IPS-18a (cell line): ENCODE results near the gene RITA1.
A peak's percentile ranks its signal among the peaks of the same experiment; 100 is the strongest.
"Not testable (repeated sequence)": the region's sequence is repeated elsewhere in the genome, so short reads cannot be mapped to it uniquely, and the experiment has no call there.

ENCODE experiments used
- H3K27ac ChIP-seq: one replicate; pipeline ENCODE4 v1.5.1; 2013; ENCODE audit warnings: low read length
- H3K27me3 ChIP-seq: one replicate; pipeline ENCODE4 v1.6.1; 2013; ENCODE audit warnings: mild to moderate bottlenecking, low read length; ENCODE audit not compliant: control insufficient read depth, insufficient read depth
- H3K36me3 ChIP-seq: one replicate; pipeline ENCODE4 v1.6.1; 2013; ENCODE audit warnings: low read depth, low read length; ENCODE audit not compliant: control insufficient read depth
- H3K4me1 ChIP-seq: one replicate; pipeline ENCODE4 v1.6.1; 2013; ENCODE audit warnings: low read depth, low read length; ENCODE audit not compliant: control insufficient read depth
- H3K4me3 ChIP-seq: one replicate; pipeline ENCODE4 v1.5.1; 2013; ENCODE audit warnings: low read length
- H3K9ac ChIP-seq: one replicate; pipeline ENCODE4 v1.6.1; 2013; ENCODE audit warnings: mild to moderate bottlenecking, low read length, moderate library complexity
- H3K9me3 ChIP-seq: one replicate; pipeline ENCODE4 v1.6.1; 2013; ENCODE audit warnings: low read depth, low read length; ENCODE audit not compliant: control insufficient read depth

The RITA1 gene, protein sequence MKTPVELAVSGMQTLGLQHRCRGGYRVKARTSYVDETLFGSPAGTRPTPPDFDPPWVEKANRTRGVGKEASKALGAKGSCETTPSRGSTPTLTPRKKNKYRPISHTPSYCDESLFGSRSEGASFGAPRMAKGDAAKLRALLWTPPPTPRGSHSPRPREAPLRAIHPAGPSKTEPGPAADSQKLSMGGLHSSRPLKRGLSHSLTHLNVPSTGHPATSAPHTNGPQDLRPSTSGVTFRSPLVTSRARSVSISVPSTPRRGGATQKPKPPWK

DNA sequence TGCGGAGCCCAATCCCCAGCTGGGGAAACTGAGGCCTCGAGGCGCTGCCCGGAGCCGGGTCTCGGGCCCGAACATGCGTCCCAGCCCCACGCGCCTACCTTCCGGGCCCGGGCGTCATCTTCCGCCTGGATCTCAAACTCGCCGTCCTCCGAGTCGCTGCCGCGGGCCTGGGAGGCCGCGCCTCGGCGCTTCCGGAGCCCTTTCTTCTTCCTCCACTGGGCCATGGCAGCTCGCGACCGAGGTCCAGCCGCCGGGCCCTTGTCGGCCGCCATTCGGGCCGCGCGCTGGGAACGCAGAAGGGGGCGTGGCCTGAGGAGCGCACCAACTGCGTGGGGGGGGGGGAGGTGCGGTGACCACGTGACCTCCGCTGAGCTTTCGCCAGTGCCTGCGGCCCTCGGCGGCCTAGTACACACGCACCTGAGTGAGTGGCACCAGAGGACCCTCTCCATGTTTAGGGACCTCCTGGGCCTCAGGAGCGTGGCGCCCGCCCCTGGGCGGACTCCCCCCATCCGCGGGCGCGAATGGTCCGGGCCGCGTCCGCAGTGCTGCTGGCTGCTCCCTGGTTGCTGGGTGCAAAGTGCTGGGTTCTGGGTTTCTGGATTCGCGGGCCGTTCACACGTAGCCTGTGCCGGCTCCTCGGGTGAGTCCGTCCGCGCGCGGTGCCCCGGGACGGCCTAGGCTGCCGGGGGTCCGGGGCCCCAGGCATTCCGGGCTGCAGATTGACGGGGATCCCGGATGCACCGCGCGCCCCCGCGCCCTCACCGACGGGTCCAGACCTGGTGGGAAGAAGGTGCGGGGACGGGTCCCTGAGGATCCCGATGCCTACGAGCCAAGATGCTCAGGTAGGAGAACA, at the start of gene RITA1, which contains the start of gene DDX54:
Gene RITA1, plus strand, starts transcription at position 542 of the 853 bp plus-strand sequence. CDS start 1,026 bp downstream, outside the sequence.
Gene DDX54, minus strand, starts transcription at position 299 of the 853 bp plus-strand sequence. Its CDS starts 27 bp downstream, at position 272.
- H3K27me3 ChIP-seq: no peaks in the 10 kb centered on the region
- peak within 1 kb of the TSS; percentile 90 for H3K9ac ChIP-seq
- H3K27ac ChIP-seq: peak within 1 kb of the TSS; percentile 87
- peaks cover 6% of the 10 kb centered on the region for H3K36me3 ChIP-seq
- peak within 1 kb of the TSS; percentile 86 for H3K4me3 ChIP-seq
- no peaks in the 10 kb centered on the region for H3K4me1 ChIP-seq
- no peaks in the 10 kb centered on the region for H3K9me3 ChIP-seq

GRCh38 chr12:113136128-113136989, 49.2 kb upstream of the RITA1 start:
- no peaks in the 10 kb centered on the region for H3K36me3 ChIP-seq
- no peaks in the 10 kb centered on the region for H3K9me3 ChIP-seq
- H3K27ac ChIP-seq: no peak overlapping the region
- peaks cover 24% of the 10 kb centered on the region for H3K27me3 ChIP-seq
- H3K9ac ChIP-seq: no peak overlapping the region
- peaks cover 6% of the 10 kb centered on the region for H3K4me1 ChIP-seq
- H3K4me3 ChIP-seq: peak overlapping the region; percentile 55

GRCh38 chr12:113136990-113137511, 48.5 kb upstream of the RITA1 start:
- Histone ChIP-seq H3K4me3 (no peak overlapping the region), H3K36me3 (no peaks in the 10 kb centered on the region), H3K4me1 (peaks cover 6% of the 10 kb centered on the region), H3K9me3 (no peaks in the 10 kb centered on the region), H3K9ac (no peak overlapping the region), H3K27me3 (peaks cover 24% of the 10 kb centered on the region), H3K27ac (no peak overlapping the region)

DNA sequence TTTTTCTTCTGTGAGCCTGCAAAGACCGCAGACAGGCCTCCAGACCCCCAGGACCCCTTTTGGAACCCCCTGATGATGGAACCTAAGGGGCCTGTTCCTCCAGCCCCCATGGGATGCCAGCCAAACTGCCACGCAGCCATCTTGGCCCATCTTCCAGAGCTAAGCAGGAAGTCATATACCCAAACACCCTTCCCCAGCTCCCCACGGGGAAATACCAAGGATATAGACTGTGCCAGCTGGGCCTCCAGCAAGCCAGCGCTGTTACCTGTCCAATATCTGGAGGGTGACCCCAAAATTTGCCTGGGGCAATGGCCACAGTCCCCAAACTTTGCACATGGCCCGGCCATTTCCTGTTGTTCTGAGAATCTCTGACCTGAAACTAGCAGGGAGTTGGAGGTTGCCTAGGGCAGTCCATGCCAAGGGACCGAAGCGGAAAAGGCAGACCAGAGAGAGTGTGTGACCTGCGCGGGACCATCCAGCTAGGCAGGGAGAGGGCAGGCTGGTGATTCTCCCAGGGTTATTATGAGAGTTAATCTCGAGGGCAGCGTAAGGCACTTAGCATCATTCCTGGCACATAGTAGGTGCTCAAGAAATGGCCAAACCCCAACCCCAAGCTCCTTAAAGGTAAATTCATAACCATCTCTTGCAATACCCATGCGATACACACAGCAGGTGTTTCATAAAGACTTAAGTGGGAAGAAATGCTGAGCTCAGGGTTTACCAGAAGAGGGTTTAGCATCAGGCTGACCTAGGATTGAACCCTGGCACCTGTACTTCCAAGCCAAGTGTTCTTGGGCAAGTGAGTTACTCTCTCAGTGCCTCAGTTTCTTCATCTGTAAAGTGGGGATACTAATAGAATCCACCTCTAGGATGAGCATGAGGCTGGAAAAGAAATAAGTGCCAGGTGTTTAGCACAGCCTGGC, 47.4 kb upstream of the RITA1 start:
- Histone ChIP-seq H3K4me3 (no peak overlapping the region), H3K27ac (no peak overlapping the region), H3K4me1 (peaks cover 6% of the 10 kb centered on the region), H3K9me3 (no peaks in the 10 kb centered on the region), H3K9ac (no peak overlapping the region), H3K36me3 (no peaks in the 10 kb centered on the region), H3K27me3 (peaks cover 24% of the 10 kb centered on the region)

DNA sequence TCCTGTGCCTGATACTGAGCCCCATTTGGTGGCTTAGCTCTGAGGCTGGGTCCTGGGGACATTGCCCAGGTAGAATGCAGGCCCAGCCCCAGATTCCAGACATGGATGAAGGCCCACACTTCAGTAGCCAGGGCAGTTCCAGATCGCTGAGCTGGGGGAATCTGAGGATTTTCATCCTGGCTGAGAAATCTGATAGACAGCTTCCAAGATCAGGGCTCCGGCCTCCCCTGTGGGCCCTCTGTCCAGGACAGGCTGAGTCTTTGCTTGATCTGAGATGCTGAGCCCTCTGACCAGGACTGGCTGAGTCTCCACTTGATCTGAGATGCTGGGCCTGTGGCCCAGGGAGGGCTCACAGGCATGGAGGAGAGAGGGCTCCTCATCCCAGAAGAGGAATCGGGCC, 46.7 kb upstream of the RITA1 start:
- no peak overlapping the region for H3K9ac ChIP-seq
- H3K36me3 ChIP-seq: no peaks in the 10 kb centered on the region
- H3K27ac ChIP-seq: no peak overlapping the region
- peaks cover 6% of the 10 kb centered on the region for H3K4me1 ChIP-seq
- H3K27me3 ChIP-seq: peaks cover 24% of the 10 kb centered on the region
- H3K9me3 ChIP-seq: no peaks in the 10 kb centered on the region
- H3K4me3 ChIP-seq: no peak overlapping the region

GRCh38 chr12:113140706-113141105, 44.8 kb upstream of the RITA1 start:
- Histone ChIP-seq H3K9ac (no peak overlapping the region), H3K27ac (no peak overlapping the region), H3K4me1 (peaks cover 6% of the 10 kb centered on the region), H3K4me3 (no peak overlapping the region), H3K36me3 (no peaks in the 10 kb centered on the region), H3K9me3 (no peaks in the 10 kb centered on the region), H3K27me3 (peaks cover 9% of the 10 kb centered on the region)

GRCh38 chr12:113141716-113142115, 43.8 kb upstream of the RITA1 start:
- H3K4me1 ChIP-seq, H3K4me3 ChIP-seq, H3K27ac ChIP-seq, H3K27me3 ChIP-seq, H3K36me3 ChIP-seq, H3K9me3 ChIP-seq, H3K9ac ChIP-seq: not testable (repeated sequence)

- Histone ChIP-seq H3K27me3 (no peaks in the 10 kb centered on the region), H3K4me1 (no peaks in the 10 kb centered on the region), H3K4me3 (no peak overlapping the region), H3K36me3 (no peaks in the 10 kb centered on the region), H3K9me3 (no peaks in the 10 kb centered on the region), H3K9ac (no peak overlapping the region), H3K27ac (no peak overlapping the region)
Observed at GRCh38 chr12:113142173-113142885, 43.2 kb upstream of the RITA1 start.

- Histone ChIP-seq H3K9ac (no peak overlapping the region), H3K36me3 (no peaks in the 10 kb centered on the region), H3K9me3 (no peaks in the 10 kb centered on the region), H3K4me3 (no peak overlapping the region), H3K4me1 (no peaks in the 10 kb centered on the region), H3K27ac (no peak overlapping the region), H3K27me3 (no peaks in the 10 kb centered on the region)
Observed at GRCh38 chr12:113142886-113143332, 42.6 kb upstream of the RITA1 start.

DNA sequence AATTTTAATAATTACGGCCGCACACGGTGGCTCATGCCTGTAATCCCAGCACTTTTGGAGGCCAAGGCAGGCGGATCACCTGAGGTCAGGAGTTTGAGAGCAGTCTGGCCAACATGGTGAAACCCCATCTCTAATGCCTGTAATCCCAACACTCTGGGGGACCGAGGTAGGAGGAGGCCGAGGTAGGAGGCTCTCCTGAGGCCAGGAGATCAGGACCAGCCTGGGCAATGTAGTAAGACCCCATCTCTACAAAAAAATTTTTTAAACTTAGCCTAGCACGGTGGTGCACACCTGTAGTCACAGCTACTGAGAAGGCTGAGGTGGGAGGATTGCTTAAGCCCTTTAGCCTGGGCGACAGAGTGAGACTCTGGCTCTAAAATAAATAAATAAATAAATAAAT, 41.6 kb upstream of the RITA1 start:
- H3K4me3 ChIP-seq: no peak overlapping the region
- H3K27me3 ChIP-seq: no peaks in the 10 kb centered on the region
- no peak overlapping the region for H3K9ac ChIP-seq
- no peaks in the 10 kb centered on the region for H3K4me1 ChIP-seq
- H3K36me3 ChIP-seq: no peaks in the 10 kb centered on the region
- H3K9me3 ChIP-seq: no peaks in the 10 kb centered on the region
- H3K27ac ChIP-seq: no peak overlapping the region
